Right atrium auricular region (tissue), 2 donors: Measurements from ENCODE around the gene NTRK3. TPM values are rescaled to one million over a fixed set of nuclear protein-coding genes. Genes with fewer than 3 reads are reported as not detected.

Experiments used
- DNase-seq: peaks from one replicate; pipeline ENCODE4 v3.0.0-alpha.2; 2019; ENCODE audit warnings: low spot score
- H3K27ac ChIP-seq, 2 donors: fragments of 200-600 bp; sonication (generic); 1 replicate in 1 of 2; 2 replicates in 1 of 2; pipeline ENCODE4 v1.5.1; 2016 to 2019
- H3K27me3 ChIP-seq, 2 donors: fragments of 200-600 bp; sonication (generic); one replicate each; pipeline versions ENCODE4 v1.5.1 to v1.6.0; 2017 to 2019
- H3K36me3 ChIP-seq: fragments of 200-600 bp; sonication (generic); one replicate; pipeline ENCODE4 v1.5.1; 2016
- H3K4me1 ChIP-seq, 2 donors: fragments of 200-600 bp; sonication (generic); one replicate each; pipeline versions ENCODE4 v1.5.1 to v1.6.0; 2017 to 2019
- H3K4me3 ChIP-seq, 2 donors: fragments of 200-600 bp; sonication (generic); 1 replicate in 1 of 2; 2 replicates in 1 of 2; pipeline ENCODE4 v1.5.1; 2017 to 2019; ENCODE audit warnings: mild to moderate bottlenecking in 1 of 2, moderate library complexity in 1 of 2
- H3K9me3 ChIP-seq, 2 donors: fragments of 200-600 bp; sonication (generic); one replicate each; pipeline ENCODE4 v1.5.1; 2019
- total RNA-seq, 2 donors: library from RNA; depleted of rRNA; stranded (reverse); fragments of >200 nt; gene quantifications; one replicate each; pipeline ENCODE4 v1.1.0, GENCODE V29; 2016
- TF ChIP-seq, protein P1 (sequence below), 2 donors: fragments of 200-600 bp; sonication (generic); IDR thresholded peaks; one replicate each; pipeline ENCODE4 v1.5.1; 2019; ENCODE audit warnings: antibody characterized with exemption in 2 of 2

NTRK3 gene
- total RNA-seq, 2 donors from 2014 or later, result 1.5 to 4.5 TPM

- TF ChIP-seq, protein P1, sequence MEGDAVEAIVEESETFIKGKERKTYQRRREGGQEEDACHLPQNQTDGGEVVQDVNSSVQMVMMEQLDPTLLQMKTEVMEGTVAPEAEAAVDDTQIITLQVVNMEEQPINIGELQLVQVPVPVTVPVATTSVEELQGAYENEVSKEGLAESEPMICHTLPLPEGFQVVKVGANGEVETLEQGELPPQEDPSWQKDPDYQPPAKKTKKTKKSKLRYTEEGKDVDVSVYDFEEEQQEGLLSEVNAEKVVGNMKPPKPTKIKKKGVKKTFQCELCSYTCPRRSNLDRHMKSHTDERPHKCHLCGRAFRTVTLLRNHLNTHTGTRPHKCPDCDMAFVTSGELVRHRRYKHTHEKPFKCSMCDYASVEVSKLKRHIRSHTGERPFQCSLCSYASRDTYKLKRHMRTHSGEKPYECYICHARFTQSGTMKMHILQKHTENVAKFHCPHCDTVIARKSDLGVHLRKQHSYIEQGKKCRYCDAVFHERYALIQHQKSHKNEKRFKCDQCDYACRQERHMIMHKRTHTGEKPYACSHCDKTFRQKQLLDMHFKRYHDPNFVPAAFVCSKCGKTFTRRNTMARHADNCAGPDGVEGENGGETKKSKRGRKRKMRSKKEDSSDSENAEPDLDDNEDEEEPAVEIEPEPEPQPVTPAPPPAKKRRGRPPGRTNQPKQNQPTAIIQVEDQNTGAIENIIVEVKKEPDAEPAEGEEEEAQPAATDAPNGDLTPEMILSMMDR (IDR thresholded peaks at IDR 0.05), result no peak
- H3K27me3 ChIP-seq, result no peaks in the 10 kb centered on the region
- no peaks in the 10 kb centered on the region for H3K36me3 ChIP-seq
- H3K4me1 ChIP-seq, result no peaks in the 10 kb centered on the region
- H3K9me3 ChIP-seq, result no peaks in the 10 kb centered on the region
- no peak overlapping the region for H3K27ac ChIP-seq
- no peak for DNase-seq
- no peak overlapping the region for H3K4me3 ChIP-seq
These were observed 397.9 kb downstream of the NTRK3 start for GRCh38 chr15:87858651-87859050.

DNA sequence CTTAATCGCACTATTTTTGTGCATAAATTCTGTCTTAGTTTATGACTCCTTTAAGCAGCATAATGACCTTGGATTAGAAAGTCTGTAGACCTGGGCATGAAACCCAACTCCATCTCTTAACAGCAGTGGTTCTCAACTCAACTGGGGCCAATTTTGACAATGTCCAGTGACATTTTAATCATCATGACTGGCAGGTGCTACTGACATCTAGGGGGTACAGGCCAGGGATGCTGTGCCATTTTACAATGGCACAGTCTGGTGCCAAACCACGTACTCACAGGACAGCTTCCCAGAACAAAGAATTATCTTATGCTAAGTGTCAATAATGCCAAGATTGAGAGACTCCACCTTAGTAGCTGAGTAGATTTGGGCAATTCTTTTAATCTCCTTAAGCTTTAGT is 405.0 kb downstream of the NTRK3 start:
- H3K36me3 ChIP-seq, result no peaks in the 10 kb centered on the region
- DNase-seq, result no peak
- no peaks in the 10 kb centered on the region for H3K9me3 ChIP-seq
- no peaks in the 10 kb centered on the region for H3K27me3 ChIP-seq
- H3K4me1 ChIP-seq, result no peaks in the 10 kb centered on the region
- TF ChIP-seq, protein P1 (IDR thresholded peaks at IDR 0.05), result no peak
- no peak overlapping the region for H3K4me3 ChIP-seq
- H3K27ac ChIP-seq, result peak overlapping the region in 1 of 2 donors; percentile 42

GRCh38 chr15:87850916-87851315 is 405.6 kb downstream of the NTRK3 start:
- H3K27ac ChIP-seq, result peak overlapping the region in 1 of 2 donors; percentile 42

GRCh38 chr15:87849181-87849580 is 407.4 kb downstream of the NTRK3 start:
- TF ChIP-seq, protein P1 (IDR thresholded peaks at IDR 0.05), result no peak
- Histone ChIP-seq H3K27ac (no peak overlapping the region), H3K36me3 (no peaks in the 10 kb centered on the region), H3K9me3 (no peaks in the 10 kb centered on the region), H3K4me3 (no peak overlapping the region), H3K27me3 (no peaks in the 10 kb centered on the region), H3K4me1 (no peaks in the 10 kb centered on the region)
- DNase-seq, result no peak

More at GRCh38 chr15:87850916-87851315, 405.6 kb downstream of the NTRK3 start:
- TF ChIP-seq, protein P1 (IDR thresholded peaks at IDR 0.05), result no peak
- no peak for DNase-seq
- H3K4me1 ChIP-seq, result no peaks in the 10 kb centered on the region
- H3K27me3 ChIP-seq, result no peaks in the 10 kb centered on the region
- no peaks in the 10 kb centered on the region for H3K36me3 ChIP-seq
- H3K9me3 ChIP-seq, result no peaks in the 10 kb centered on the region
- H3K4me3 ChIP-seq, result no peak overlapping the region

DNA sequence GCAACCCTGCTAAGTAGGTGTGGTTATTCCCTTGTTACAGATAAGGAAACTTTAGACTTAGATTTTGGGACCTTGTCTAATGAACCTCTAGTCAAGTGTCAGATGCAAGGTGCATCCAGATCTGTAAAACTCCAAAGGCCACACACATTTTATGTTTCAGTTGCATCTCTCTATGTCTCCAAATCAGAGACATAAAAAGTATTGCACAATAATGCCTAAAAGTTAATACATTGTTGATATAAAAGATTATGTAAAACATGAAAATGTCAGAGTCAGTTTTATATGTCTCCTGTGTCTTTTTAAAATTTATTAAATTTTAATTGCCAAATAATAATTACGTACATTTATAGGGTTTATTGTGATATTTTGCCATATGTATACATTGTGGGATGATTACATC is 408.5 kb downstream of the NTRK3 start:
- Histone ChIP-seq H3K4me1 (no peaks in the 10 kb centered on the region), H3K4me3 (no peak overlapping the region), H3K27me3 (no peaks in the 10 kb centered on the region), H3K9me3 (no peaks in the 10 kb centered on the region), H3K36me3 (no peaks in the 10 kb centered on the region), H3K27ac (no peak overlapping the region)
- no peak for DNase-seq
- TF ChIP-seq, protein P1 (IDR thresholded peaks at IDR 0.05), result no peak

- no peak overlapping the region for H3K4me3 ChIP-seq
- H3K36me3 ChIP-seq, result no peaks in the 10 kb centered on the region
- no peaks in the 10 kb centered on the region for H3K4me1 ChIP-seq
- TF ChIP-seq, protein P1 (IDR thresholded peaks at IDR 0.05), result no peak
- H3K27ac ChIP-seq, result no peak overlapping the region
- H3K9me3 ChIP-seq, result no peaks in the 10 kb centered on the region
- no peak for DNase-seq
- no peaks in the 10 kb centered on the region for H3K27me3 ChIP-seq
These were observed 409.8 kb downstream of the NTRK3 start for GRCh38 chr15:87846746-87847145.
